Nephron (organoid): ENCODE measurements around the gene GPC3.

Source experiments
- H3K27ac Mint-ChIP-seq, 3 experiments: 2 replicates each; pipeline ENCODE4 v1.8.0; 2020; ENCODE audit warnings: mixed read lengths in 3 of 3, mild to moderate bottlenecking in 2 of 3, moderate library complexity in 1 of 3
- H3K27me3 Mint-ChIP-seq: 2 replicates; pipeline ENCODE4 v1.8.0; 2021; ENCODE audit warnings: low read depth, mild to moderate bottlenecking, moderate library complexity, mixed read lengths
- H3K36me3 Mint-ChIP-seq: 2 replicates; pipeline ENCODE4 v1.8.0; 2020; ENCODE audit warnings: low read depth, mixed read lengths
- H3K4me1 Mint-ChIP-seq: 2 replicates; pipeline ENCODE4 v1.8.0; 2020; ENCODE audit warnings: mixed read lengths
- H3K4me3 Mint-ChIP-seq, 3 experiments: 2 replicates each; pipeline ENCODE4 v1.8.0; 2020; ENCODE audit warnings: mild to moderate bottlenecking in 3 of 3, mixed read lengths in 3 of 3, moderate library complexity in 2 of 3
- H3K9me3 Mint-ChIP-seq: 2 replicates; pipeline ENCODE4 v1.8.0; 2020; ENCODE audit warnings: mixed read lengths
- CTCF ChIP-seq, 3 experiments: fragments of 200-600 bp; sonication (generic); IDR thresholded peaks; one replicate each; pipeline ENCODE4 v1.5.0; 2021; ENCODE audit warnings: antibody characterized with exemption in 3 of 3; ENCODE audit not compliant: unreplicated experiment in 3 of 3

GPC3 gene

GRCh38 chrX:133640161-133641015, 345.0 kb downstream of the GPC3 start:
- H3K9me3 Mint-ChIP-seq: no peaks in the 10 kb centered on the region
- no peaks in the 10 kb centered on the region for H3K27me3 Mint-ChIP-seq
- peak overlapping the region; percentile 72 to 79 (median 76) for H3K27ac Mint-ChIP-seq
- peaks cover 54% of the 10 kb centered on the region for H3K4me1 Mint-ChIP-seq
- peaks cover 3% of the 10 kb centered on the region for H3K36me3 Mint-ChIP-seq
- peak overlapping the region in 2 of 3 experiments; percentile 3 to 4 for H3K4me3 Mint-ChIP-seq
- TF ChIP-seq CTCF (IDR thresholded peaks at IDR 0.05; ENCODE audit: unreplicated experiment in 3 of 3): no peak

GRCh38 chrX:133639726-133640125, 345.7 kb downstream of the GPC3 start:
- no peaks in the 10 kb centered on the region for H3K9me3 Mint-ChIP-seq
- TF ChIP-seq CTCF (IDR thresholded peaks at IDR 0.05; ENCODE audit: unreplicated experiment in 3 of 3): no peak
- no peak overlapping the region for H3K4me3 Mint-ChIP-seq
- H3K36me3 Mint-ChIP-seq: peaks cover 3% of the 10 kb centered on the region
- no peaks in the 10 kb centered on the region for H3K27me3 Mint-ChIP-seq
- H3K27ac Mint-ChIP-seq: peak overlapping the region; percentile 72 to 79 (median 76)
- peaks cover 49% of the 10 kb centered on the region for H3K4me1 Mint-ChIP-seq

GRCh38 chrX:133638285-133638684, 347.1 kb downstream of the GPC3 start:
- TF ChIP-seq CTCF (IDR thresholded peaks at IDR 0.05; ENCODE audit: unreplicated experiment in 3 of 3): no peak
- no peaks in the 10 kb centered on the region for H3K27me3 Mint-ChIP-seq
- no peaks in the 10 kb centered on the region for H3K9me3 Mint-ChIP-seq
- H3K4me3 Mint-ChIP-seq: no peak overlapping the region
- H3K4me1 Mint-ChIP-seq: peaks cover 54% of the 10 kb centered on the region
- peaks cover 3% of the 10 kb centered on the region for H3K36me3 Mint-ChIP-seq
- H3K27ac Mint-ChIP-seq: peak overlapping the region in 2 of 3 experiments; percentile 45 to 76

- peaks cover 3% of the 10 kb centered on the region for H3K36me3 Mint-ChIP-seq
- H3K9me3 Mint-ChIP-seq: no peaks in the 10 kb centered on the region
- no peak for TF ChIP-seq CTCF (IDR thresholded peaks at IDR 0.05; ENCODE audit: unreplicated experiment in 3 of 3)
- H3K4me1 Mint-ChIP-seq: peaks cover 56% of the 10 kb centered on the region
- H3K4me3 Mint-ChIP-seq: no peak overlapping the region
- H3K27ac Mint-ChIP-seq: peak overlapping the region in 1 of 3 experiments; percentile 76
- no peaks in the 10 kb centered on the region for H3K27me3 Mint-ChIP-seq
Observed at GRCh38 chrX:133637765-133638164, 347.6 kb downstream of the GPC3 start.

GRCh38 chrX:133636009-133636408, 349.4 kb downstream of the GPC3 start:
- H3K9me3 Mint-ChIP-seq: no peaks in the 10 kb centered on the region
- H3K27me3 Mint-ChIP-seq: no peaks in the 10 kb centered on the region
- no peak overlapping the region for H3K4me3 Mint-ChIP-seq
- peaks cover 53% of the 10 kb centered on the region for H3K4me1 Mint-ChIP-seq
- no peaks in the 10 kb centered on the region for H3K36me3 Mint-ChIP-seq
- H3K27ac Mint-ChIP-seq: peak overlapping the region in 2 of 3 experiments; percentile 2 to 18
- no peak for TF ChIP-seq CTCF (IDR thresholded peaks at IDR 0.05; ENCODE audit: unreplicated experiment in 3 of 3)

- no peaks in the 10 kb centered on the region for H3K36me3 Mint-ChIP-seq
- H3K27ac Mint-ChIP-seq: no peak overlapping the region
- no peaks in the 10 kb centered on the region for H3K27me3 Mint-ChIP-seq
- peaks cover 50% of the 10 kb centered on the region for H3K4me1 Mint-ChIP-seq
- H3K9me3 Mint-ChIP-seq: no peaks in the 10 kb centered on the region
- H3K4me3 Mint-ChIP-seq: no peak overlapping the region
- TF ChIP-seq CTCF (IDR thresholded peaks at IDR 0.05; ENCODE audit: unreplicated experiment in 3 of 3): no peak
Observed at GRCh38 chrX:133634416-133634815, 351.0 kb downstream of the GPC3 start.
